CD8-positive, alpha-beta memory T cell (primary cell): ENCODE measurements around the gene CAMK1D. TPM values are rescaled to one million over a fixed set of nuclear protein-coding genes. Genes with fewer than 3 reads are reported as not detected.
A peak's percentile ranks its signal among the peaks of the same experiment; 100 is the strongest.

Experiments
- CTCF ChIA-PET: fragments of 350-600 bp; sonication (Branson Sonifier 250); formaldehyde crosslinking; loops from one replicate; lab custom pipeline; 2021; ENCODE audit warnings: antibody characterized with exemption; lab: Charles Lee
- POLR2A ChIA-PET: fragments of 350-600 bp; sonication (Branson Sonifier 250); formaldehyde crosslinking; loops from one replicate; lab custom pipeline; 2021; ENCODE audit warnings: antibody characterized with exemption; lab: Charles Lee
- DNase-seq, 5 donors: peaks; one replicate each; pipeline versions ENCODE4 v3.0.0 to v3.0.0-alpha.2; 2020 to 2022; ENCODE audit warnings: mixed read lengths in 1 of 5
- H3K27ac ChIP-seq: one replicate; pipeline ENCODE4 v1.7.0; 2013; ENCODE audit warnings: low read depth, mild to moderate bottlenecking, low read length, moderate library complexity
- H3K27me3 ChIP-seq: 2 replicates; pipeline ENCODE4 v1.7.0; 2013; ENCODE audit warnings: low read length, mild to moderate bottlenecking; ENCODE audit not compliant: insufficient read depth, poor library complexity, severe bottlenecking
- H3K36me3 ChIP-seq: 2 replicates; pipeline ENCODE4 v1.7.0; 2013; ENCODE audit warnings: mild to moderate bottlenecking, low read length, moderate library complexity; ENCODE audit not compliant: insufficient read depth
- H3K4me1 ChIP-seq: 2 replicates; pipeline ENCODE4 v1.7.0; 2013; ENCODE audit warnings: mild to moderate bottlenecking, low read length, moderate library complexity; ENCODE audit not compliant: insufficient read depth
- H3K4me3 ChIP-seq: 2 replicates; pipeline ENCODE4 v1.7.0; 2013; ENCODE audit warnings: mild to moderate bottlenecking, low read length
- H3K9me3 ChIP-seq: 2 replicates; pipeline ENCODE4 v1.7.0; 2013; ENCODE audit warnings: mild to moderate bottlenecking, low read length
- H3K27ac Mint-ChIP-seq, 8 donors: one replicate each; pipeline ENCODE4 v1.8.0; 2020 to 2021; ENCODE audit warnings: mixed read lengths in 8 of 8, mild to moderate bottlenecking in 6 of 8, inconsistent platforms in 3 of 8, moderate library complexity in 3 of 8
- H3K27me3 Mint-ChIP-seq, 2 donors: one replicate each; pipeline ENCODE4 v1.8.0; 2020 to 2021; ENCODE audit warnings: mixed read lengths in 2 of 2, mild to moderate bottlenecking in 1 of 2, moderate library complexity in 1 of 2
- H3K36me3 Mint-ChIP-seq, 3 donors: one replicate each; pipeline ENCODE4 v1.8.0; 2020 to 2021; ENCODE audit warnings: mixed read lengths in 3 of 3, inconsistent platforms in 1 of 3, mild to moderate bottlenecking in 1 of 3
- H3K4me1 Mint-ChIP-seq, 3 donors: one replicate each; pipeline ENCODE4 v1.8.0; 2020 to 2021; ENCODE audit warnings: mixed read lengths in 3 of 3, inconsistent platforms in 1 of 3, mild to moderate bottlenecking in 1 of 3
- H3K4me3 Mint-ChIP-seq, 7 donors: one replicate each; pipeline ENCODE4 v1.8.0; 2020 to 2021; ENCODE audit warnings: mixed read lengths in 7 of 7, mild to moderate bottlenecking in 6 of 7, moderate library complexity in 4 of 7, inconsistent platforms in 2 of 7
- H3K9me3 Mint-ChIP-seq, 5 donors: one replicate each; pipeline ENCODE4 v1.8.0; 2020 to 2022; ENCODE audit warnings: mixed read lengths in 5 of 5, mild to moderate bottlenecking in 3 of 5, moderate library complexity in 2 of 5, inconsistent platforms in 1 of 5
- polyA plus RNA-seq: library from polyadenylated mRNA; unstranded; fragments of 300-500 nt; fragmentation: Illumina TruSeq; gene quantifications from one replicate; pipeline ENCODE4 v1.2.3, GENCODE V29; 2021
- total RNA-seq, 2 experiments: library from RNA; stranded (reverse); gene quantifications; one replicate each; pipeline ENCODE4 v1.2.3, GENCODE V29; 2021

CAMK1D gene
- total and polyA plus RNA-seq, 3 experiments from 2014 or later = 8.9 to 15.1 (median 10.0) TPM

DNA sequence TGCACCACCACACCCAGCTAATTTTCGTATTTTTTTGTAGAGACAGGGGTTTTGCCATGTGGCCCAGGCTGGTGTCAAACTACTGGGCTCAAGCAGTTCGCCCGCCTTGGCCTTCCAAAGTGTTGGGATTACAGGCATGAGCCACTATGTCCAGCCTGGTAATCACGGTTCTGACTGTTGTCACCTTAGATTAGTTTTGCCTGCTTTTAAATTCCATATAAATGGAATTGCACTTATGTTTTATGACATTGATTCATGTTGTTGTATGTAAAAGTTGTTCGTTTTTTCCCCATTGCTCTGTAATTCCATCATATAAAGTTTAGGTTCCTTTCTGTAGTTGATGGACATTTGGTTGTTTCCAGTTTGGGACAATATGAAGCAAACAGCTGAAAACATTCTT is 106.0 kb downstream of the CAMK1D start:
- no peak overlapping the region for H3K4me3 Mint-ChIP-seq
- no peaks in the 10 kb centered on the region for H3K36me3 ChIP-seq
- H3K9me3 Mint-ChIP-seq = no peaks in the 10 kb centered on the region
- H3K4me1 ChIP-seq = no peaks in the 10 kb centered on the region
- no peak overlapping the region for H3K4me3 ChIP-seq
- H3K27ac Mint-ChIP-seq = peak overlapping the region in 3 of 8 donors; percentile 7 to 64 (median 9)
- ChIA-PET CTCF (no interaction called here), POLR2A (no interaction called here)
- H3K36me3 Mint-ChIP-seq = peaks cover 0 to 5% (median 0%) of the 10 kb centered on the region in 3 donors
- no peaks in the 10 kb centered on the region for H3K9me3 ChIP-seq
- H3K27me3 ChIP-seq = no peaks in the 10 kb centered on the region
- H3K27me3 Mint-ChIP-seq = no peaks in the 10 kb centered on the region
- no peak for DNase-seq
- no peak overlapping the region for H3K27ac ChIP-seq
- H3K4me1 Mint-ChIP-seq = peaks cover 2 to 11% (median 8%) of the 10 kb centered on the region in 3 donors

DNA sequence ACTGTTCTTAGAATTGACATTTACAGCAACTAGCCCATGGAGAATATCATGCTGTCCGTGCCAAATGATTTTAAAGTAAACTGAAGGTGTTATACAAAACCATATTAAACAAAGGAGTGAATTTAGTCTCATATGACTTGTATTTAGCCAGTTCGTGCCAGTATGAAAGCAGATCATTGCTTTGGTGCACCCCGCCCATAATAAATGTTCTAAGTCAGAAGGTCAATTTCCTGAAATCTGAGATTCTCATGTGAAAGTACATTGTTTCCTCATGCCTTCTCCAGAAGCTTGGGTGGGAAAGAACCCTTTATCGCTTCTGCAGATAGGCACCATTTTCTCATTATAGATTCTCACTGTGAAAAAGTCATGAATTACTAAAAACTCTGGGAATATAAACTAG is 106.4 kb downstream of the CAMK1D start:
- H3K36me3 Mint-ChIP-seq = peaks cover 0 to 5% (median 0%) of the 10 kb centered on the region in 3 donors
- H3K27ac Mint-ChIP-seq = peak overlapping the region in 1 of 8 donors; percentile 64
- ChIA-PET POLR2A (no interaction called here), CTCF (no interaction called here)
- no peaks in the 10 kb centered on the region for H3K36me3 ChIP-seq
- H3K9me3 Mint-ChIP-seq = no peaks in the 10 kb centered on the region
- H3K4me1 Mint-ChIP-seq = peaks cover 2 to 7% (median 3%) of the 10 kb centered on the region in 3 donors
- H3K9me3 ChIP-seq = no peaks in the 10 kb centered on the region
- H3K27me3 ChIP-seq = no peaks in the 10 kb centered on the region
- H3K27me3 Mint-ChIP-seq = no peaks in the 10 kb centered on the region
- H3K27ac ChIP-seq = no peak overlapping the region
- H3K4me1 ChIP-seq = no peaks in the 10 kb centered on the region
- no peak overlapping the region for H3K4me3 Mint-ChIP-seq
- DNase-seq = no peak
- H3K4me3 ChIP-seq = no peak overlapping the region

GRCh38 chr10:12459340-12459739 is 110.0 kb downstream of the CAMK1D start:
- no peaks in the 10 kb centered on the region for H3K9me3 Mint-ChIP-seq
- no peaks in the 10 kb centered on the region for H3K9me3 ChIP-seq

GRCh38 chr10:12459762-12460161 is 110.4 kb downstream of the CAMK1D start:
- no peaks in the 10 kb centered on the region for H3K9me3 Mint-ChIP-seq
- CTCF ChIA-PET = no interaction called here
- H3K27ac ChIP-seq = no peak overlapping the region
- POLR2A ChIA-PET = interaction anchor here (0.6 kb wide), 1 partner anchor 10 kb away, joined by 3 read pairs; no protein-coding TSS in a partner anchor
- H3K27me3 Mint-ChIP-seq = peaks cover 0 to under 1% of the 10 kb centered on the region in 2 donors
- peaks cover 0 to 7% (median 0%) of the 10 kb centered on the region in 3 donors for H3K36me3 Mint-ChIP-seq
- DNase-seq = no peak
- no peaks in the 10 kb centered on the region for H3K9me3 ChIP-seq
- H3K27ac Mint-ChIP-seq = peak overlapping the region in 1 of 8 donors; percentile 29
- H3K4me3 ChIP-seq = no peak overlapping the region
- peaks cover 2 to 17% (median 9%) of the 10 kb centered on the region in 3 donors for H3K4me1 Mint-ChIP-seq
- no peaks in the 10 kb centered on the region for H3K27me3 ChIP-seq
- no peak overlapping the region for H3K4me3 Mint-ChIP-seq
- H3K36me3 ChIP-seq = no peaks in the 10 kb centered on the region
- no peaks in the 10 kb centered on the region for H3K4me1 ChIP-seq

More at GRCh38 chr10:12459340-12459739, 110.0 kb downstream of the CAMK1D start:
- CTCF ChIA-PET = interaction anchor here (1.3 kb wide), 1 partner anchor 27 kb away, joined by 5 read pairs; no protein-coding TSS in a partner anchor
- no peak overlapping the region for H3K27ac Mint-ChIP-seq
- POLR2A ChIA-PET = no interaction called here
- H3K36me3 ChIP-seq = no peaks in the 10 kb centered on the region
- no peaks in the 10 kb centered on the region for H3K27me3 ChIP-seq
- H3K36me3 Mint-ChIP-seq = peaks cover 0 to 7% (median 0%) of the 10 kb centered on the region in 3 donors
- DNase-seq = no peak
- no peaks in the 10 kb centered on the region for H3K4me1 ChIP-seq
- no peak overlapping the region for H3K4me3 ChIP-seq
- H3K4me1 Mint-ChIP-seq = peaks cover 2 to 16% (median 9%) of the 10 kb centered on the region in 3 donors
- no peaks in the 10 kb centered on the region for H3K27me3 Mint-ChIP-seq
- no peak overlapping the region for H3K27ac ChIP-seq
- H3K4me3 Mint-ChIP-seq = no peak overlapping the region

- H3K27ac Mint-ChIP-seq = peak overlapping the region in 2 of 8 donors; percentile 38 to 73
- POLR2A ChIA-PET = no interaction called here
- Histone ChIP-seq H3K27ac (no peak overlapping the region), H3K9me3 (no peaks in the 10 kb centered on the region), H3K4me3 (no peak overlapping the region), H3K36me3 (no peaks in the 10 kb centered on the region), H3K4me1 (no peaks in the 10 kb centered on the region), H3K27me3 (no peaks in the 10 kb centered on the region)
- H3K36me3 Mint-ChIP-seq = peaks cover 0 to 2% (median 0%) of the 10 kb centered on the region in 3 donors
- H3K9me3 Mint-ChIP-seq = no peaks in the 10 kb centered on the region
- no peak for DNase-seq
- peaks cover 0 to 2% of the 10 kb centered on the region in 2 donors for H3K27me3 Mint-ChIP-seq
- no peak overlapping the region for H3K4me3 Mint-ChIP-seq
- H3K4me1 Mint-ChIP-seq = peaks cover 4 to 25% (median 13%) of the 10 kb centered on the region in 3 donors
- CTCF ChIA-PET = no interaction called here
Observed at GRCh38 chr10:12463459-12463838, 114.1 kb downstream of the CAMK1D start.

- H3K36me3 ChIP-seq = no peaks in the 10 kb centered on the region
- POLR2A ChIA-PET = no interaction called here
- no peak for DNase-seq
- H3K27me3 ChIP-seq = no peaks in the 10 kb centered on the region
- Mint-ChIP-seq H3K4me1 (peaks cover 4 to 29% (median 13%) of the 10 kb centered on the region in 3 donors), H3K27me3 (peaks cover 0 to 2% of the 10 kb centered on the region in 2 donors), H3K27ac (peak overlapping the region in 2 of 8 donors; percentile 29 to 54), H3K36me3 (peaks cover 0 to 2% (median 0%) of the 10 kb centered on the region in 3 donors), H3K9me3 (no peaks in the 10 kb centered on the region), H3K4me3 (no peak overlapping the region)
- CTCF ChIA-PET = no interaction called here
- no peak overlapping the region for H3K4me3 ChIP-seq
- H3K9me3 ChIP-seq = no peaks in the 10 kb centered on the region
- H3K4me1 ChIP-seq = no peaks in the 10 kb centered on the region
- H3K27ac ChIP-seq = no peak overlapping the region
Observed at GRCh38 chr10:12465385-12466136, 116.2 kb downstream of the CAMK1D start.

DNA sequence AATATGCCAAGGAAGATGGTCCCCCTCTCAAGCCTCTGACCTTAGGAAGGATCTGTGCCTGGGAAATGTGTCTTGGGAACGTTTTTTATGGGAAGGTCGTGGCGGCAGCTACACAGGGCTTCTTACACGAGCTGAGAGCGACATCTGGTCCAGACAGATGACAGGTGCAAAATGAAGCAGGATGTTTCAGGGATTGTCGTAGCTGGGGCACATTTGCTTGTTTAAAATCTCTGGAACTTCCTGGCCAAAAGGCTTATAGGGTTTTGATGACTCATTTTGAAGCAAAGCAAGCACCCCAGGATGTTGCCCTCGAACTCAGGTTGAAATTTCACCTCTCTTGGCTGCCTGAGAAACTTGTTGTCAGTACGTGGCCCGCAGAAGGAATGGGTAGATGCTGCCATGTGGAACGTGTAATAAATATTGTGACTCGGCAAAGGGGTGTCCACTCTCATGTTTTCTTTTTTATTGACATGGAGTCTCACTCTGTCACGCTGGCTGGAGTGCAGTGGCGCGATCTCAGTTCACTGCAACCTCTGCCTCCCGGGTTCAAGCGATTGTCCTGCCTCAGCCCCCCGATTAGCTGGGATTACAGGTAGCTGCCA is 117.5 kb downstream of the CAMK1D start:
- Histone ChIP-seq H3K27ac (no peak overlapping the region), H3K9me3 (no peaks in the 10 kb centered on the region), H3K4me1 (no peaks in the 10 kb centered on the region), H3K27me3 (no peaks in the 10 kb centered on the region), H3K4me3 (no peak overlapping the region), H3K36me3 (no peaks in the 10 kb centered on the region)
- H3K27me3 Mint-ChIP-seq = peaks cover 0 to 2% of the 10 kb centered on the region in 2 donors
- no peaks in the 10 kb centered on the region for H3K9me3 Mint-ChIP-seq
- ChIA-PET POLR2A (no interaction called here), CTCF (interaction anchor here (0.6 kb wide), 1 partner anchor 400 kb away, joined by 3 read pairs; no protein-coding TSS in a partner anchor)
- no peak for DNase-seq
- H3K4me3 Mint-ChIP-seq = no peak overlapping the region
- peak overlapping the region in 3 of 8 donors; percentile 21 to 58 (median 55) for H3K27ac Mint-ChIP-seq
- peaks cover 7 to 29% (median 18%) of the 10 kb centered on the region in 3 donors for H3K4me1 Mint-ChIP-seq
- peaks cover 0 to 2% (median 0%) of the 10 kb centered on the region in 3 donors for H3K36me3 Mint-ChIP-seq

GRCh38 chr10:12469345-12469744 is 120.0 kb downstream of the CAMK1D start:
- Histone ChIP-seq H3K27me3 (no peaks in the 10 kb centered on the region), H3K4me1 (no peaks in the 10 kb centered on the region), H3K4me3 (no peak overlapping the region), H3K9me3 (no peaks in the 10 kb centered on the region), H3K36me3 (no peaks in the 10 kb centered on the region), H3K27ac (no peak overlapping the region)
- peaks cover 0 to 2% (median 0%) of the 10 kb centered on the region in 3 donors for H3K36me3 Mint-ChIP-seq
- no peaks in the 10 kb centered on the region for H3K9me3 Mint-ChIP-seq
- ChIA-PET POLR2A (no interaction called here), CTCF (no interaction called here)
- H3K27me3 Mint-ChIP-seq = peaks cover 0 to 2% of the 10 kb centered on the region in 2 donors
- no peak for DNase-seq
- no peak overlapping the region for H3K27ac Mint-ChIP-seq
- no peak overlapping the region for H3K4me3 Mint-ChIP-seq
- H3K4me1 Mint-ChIP-seq = peaks cover 14 to 22% (median 18%) of the 10 kb centered on the region in 3 donors
